NT2/D1 (cell line): ENCODE data around the gene MLPH.

ENCODE experiments used
- DNase-seq: peaks from one replicate; pipeline ENCODE4 v3.0.0-alpha.2; 2011; ENCODE audit warnings: low read depth, low spot score
- H3K27me3 ChIP-seq: 2 replicates; pipeline ENCODE4 v1.6.0; 2011; ENCODE audit warnings: mild to moderate bottlenecking; ENCODE audit not compliant: insufficient read length, insufficient read depth
- H3K36me3 ChIP-seq: 2 replicates; pipeline ENCODE4 v1.6.1; 2011; ENCODE audit warnings: mild to moderate bottlenecking, low read length, mixed read lengths; ENCODE audit not compliant: insufficient read depth, insufficient read length
- H3K4me1 ChIP-seq: 2 replicates; pipeline ENCODE4 v1.5.1; 2011; ENCODE audit not compliant: insufficient read depth, insufficient read length
- H3K4me3 ChIP-seq: 2 replicates; pipeline ENCODE4 v1.5.1; 2011; ENCODE audit warnings: low read depth; ENCODE audit not compliant: insufficient read length
- H3K9ac ChIP-seq: 2 replicates; pipeline ENCODE4 v1.6.0; 2011; ENCODE audit warnings: low read depth; ENCODE audit not compliant: insufficient read length
- H3K9me3 ChIP-seq: 2 replicates; pipeline ENCODE4 v1.5.1; 2011; ENCODE audit warnings: mild to moderate bottlenecking, low read length; ENCODE audit not compliant: insufficient read depth
- SUZ12 ChIP-seq: IDR thresholded peaks from 2 replicates; pipeline ENCODE4 v1.6.1; 2011; ENCODE audit not compliant: insufficient read length, insufficient read depth; ENCODE audit errors: extremely low read depth
- YY1 ChIP-seq: IDR thresholded peaks from 2 replicates; pipeline ENCODE4 v1.6.1; 2011; ENCODE audit not compliant: insufficient read length, insufficient read depth
- ZNF274 ChIP-seq: IDR thresholded peaks from 2 replicates; pipeline ENCODE4 v1.6.1; 2011; ENCODE audit warnings: mild to moderate bottlenecking, low read depth, low read length

The MLPH gene

DNA sequence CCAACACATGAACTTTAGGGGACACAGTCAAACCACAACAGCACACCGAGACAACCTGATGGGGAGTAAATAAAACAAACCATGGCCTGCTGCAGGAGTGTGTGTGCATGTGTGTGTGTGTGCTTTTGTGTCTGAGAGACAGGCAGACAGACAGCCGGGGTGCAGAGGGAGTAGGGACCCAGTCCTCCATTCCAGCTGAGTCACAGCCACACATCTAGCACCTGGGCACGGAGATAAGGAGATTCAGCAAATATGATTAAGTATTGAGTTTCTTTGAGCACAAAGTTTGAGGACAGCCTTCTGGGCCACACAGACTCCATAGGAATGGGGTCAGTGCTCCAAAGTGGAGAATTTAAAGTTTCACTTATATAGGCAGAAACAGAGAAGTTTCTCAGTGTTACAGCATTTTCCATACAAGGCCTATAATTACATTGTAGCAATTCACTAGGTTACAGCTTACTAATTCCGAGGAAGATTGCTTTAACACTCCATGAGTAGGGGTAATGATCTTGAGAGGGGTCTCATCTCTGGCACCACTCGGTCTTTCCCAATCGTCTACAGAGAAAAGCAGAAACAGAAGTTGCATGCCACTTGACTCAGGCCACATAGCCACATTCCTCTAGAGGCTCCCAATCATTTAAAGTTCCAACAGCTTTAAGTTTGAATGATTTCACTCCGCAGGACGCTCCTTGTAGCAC is 48.5 kb downstream of the MLPH start:
- Histone ChIP-seq H3K9me3 (no peaks in the 10 kb centered on the region), H3K27me3 (peaks cover 4% of the 10 kb centered on the region), H3K4me1 (peaks cover 5% of the 10 kb centered on the region), H3K9ac (no peak overlapping the region), H3K36me3 (no peaks in the 10 kb centered on the region), H3K4me3 (no peak overlapping the region)
- no peak for DNase-seq
- no peak for TF ChIP-seq YY1
- TF ChIP-seq SUZ12 = no peak
- no peak for TF ChIP-seq ZNF274

DNA sequence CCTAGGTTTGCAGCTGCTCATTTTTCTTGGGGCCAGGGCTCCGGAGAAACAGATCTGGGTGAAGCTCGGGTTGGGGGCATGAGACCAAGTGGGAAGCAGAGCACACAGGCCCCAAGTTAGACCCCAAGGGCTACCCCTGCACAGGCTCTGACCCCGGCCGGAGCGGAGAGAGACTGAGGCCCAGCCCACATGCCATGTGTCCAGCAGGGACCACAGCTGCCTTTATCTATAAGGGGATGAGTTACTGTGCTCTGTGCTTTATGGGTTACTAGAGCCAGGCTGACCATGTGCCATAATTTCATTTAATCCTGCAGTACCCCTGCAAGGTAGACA is 49.0 kb downstream of the MLPH start:
- Histone ChIP-seq H3K36me3 (no peaks in the 10 kb centered on the region), H3K9me3 (no peaks in the 10 kb centered on the region), H3K4me1 (peaks cover 4% of the 10 kb centered on the region), H3K9ac (no peak overlapping the region), H3K27me3 (peaks cover 4% of the 10 kb centered on the region), H3K4me3 (no peak overlapping the region)
- DNase-seq = no peak
- TF ChIP-seq ZNF274 = no peak
- no peak for TF ChIP-seq SUZ12
- no peak for TF ChIP-seq YY1

DNA sequence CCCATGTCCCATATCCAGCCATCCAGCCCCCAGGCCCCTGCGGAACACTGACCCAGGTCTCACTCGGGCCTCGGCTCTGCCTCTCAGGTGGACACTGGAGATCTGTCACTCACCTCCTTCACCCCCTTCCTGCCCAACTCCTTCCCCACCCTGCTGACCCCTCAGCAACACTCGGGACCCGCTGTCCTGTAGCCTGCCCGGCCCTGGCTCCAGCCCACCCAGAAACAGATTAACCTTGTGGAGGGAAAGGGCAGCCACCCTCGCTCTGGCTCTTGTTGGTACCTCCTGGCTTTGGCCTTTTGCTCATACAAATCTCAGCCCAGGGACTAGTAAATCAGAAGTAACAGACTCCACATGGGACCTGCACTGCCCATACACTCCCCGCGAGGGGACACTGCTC is 49.6 kb downstream of the MLPH start:
- Histone ChIP-seq H3K27me3 (peaks cover 4% of the 10 kb centered on the region), H3K9ac (no peak overlapping the region), H3K4me1 (peaks cover 4% of the 10 kb centered on the region), H3K9me3 (no peaks in the 10 kb centered on the region), H3K4me3 (no peak overlapping the region), H3K36me3 (no peaks in the 10 kb centered on the region)
- TF ChIP-seq SUZ12 = no peak
- no peak for TF ChIP-seq YY1
- no peak for DNase-seq

DNA sequence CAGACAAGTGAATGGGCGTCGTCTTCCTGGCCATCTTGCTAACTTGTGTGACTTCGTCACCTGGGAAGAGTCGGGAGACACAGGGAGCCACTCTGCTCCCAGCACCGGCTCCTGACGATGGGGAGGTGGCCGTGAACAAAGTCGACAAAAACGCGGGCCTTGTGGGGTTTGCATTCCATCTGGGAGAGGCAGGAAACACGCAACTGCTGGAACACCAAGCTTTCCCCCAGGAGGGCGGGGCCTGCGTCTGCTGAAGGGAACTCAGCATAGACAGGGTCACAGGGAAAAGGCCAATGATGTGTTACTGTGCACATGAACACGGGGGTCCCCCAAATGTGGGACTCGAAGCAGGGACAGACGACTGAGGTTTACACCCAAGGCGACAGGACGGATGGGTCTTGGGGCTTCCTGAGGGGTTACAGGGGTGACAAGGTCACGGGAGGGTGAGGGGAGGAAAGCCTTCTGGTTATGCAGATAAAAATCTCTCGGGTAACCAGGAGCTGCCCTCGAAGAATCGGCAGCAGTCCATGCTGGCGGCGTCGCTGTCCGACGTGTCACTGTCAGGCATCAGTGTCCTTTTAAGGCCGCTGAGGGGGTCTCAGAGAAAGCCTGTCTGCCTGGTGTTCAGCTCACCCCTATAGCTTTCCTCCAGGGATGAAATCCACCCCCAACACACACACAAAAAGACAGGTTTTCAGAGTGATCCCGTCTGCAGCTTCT is 51.1 kb downstream of the MLPH start:
- Histone ChIP-seq H3K9me3 (no peaks in the 10 kb centered on the region), H3K4me3 (no peak overlapping the region), H3K9ac (no peak overlapping the region), H3K36me3 (no peaks in the 10 kb centered on the region), H3K4me1 (peaks cover 4% of the 10 kb centered on the region), H3K27me3 (peaks cover 4% of the 10 kb centered on the region)
- TF ChIP-seq ZNF274 (no peak), SUZ12 (no peak), YY1 (no peak)
- DNase-seq = no peak

DNA sequence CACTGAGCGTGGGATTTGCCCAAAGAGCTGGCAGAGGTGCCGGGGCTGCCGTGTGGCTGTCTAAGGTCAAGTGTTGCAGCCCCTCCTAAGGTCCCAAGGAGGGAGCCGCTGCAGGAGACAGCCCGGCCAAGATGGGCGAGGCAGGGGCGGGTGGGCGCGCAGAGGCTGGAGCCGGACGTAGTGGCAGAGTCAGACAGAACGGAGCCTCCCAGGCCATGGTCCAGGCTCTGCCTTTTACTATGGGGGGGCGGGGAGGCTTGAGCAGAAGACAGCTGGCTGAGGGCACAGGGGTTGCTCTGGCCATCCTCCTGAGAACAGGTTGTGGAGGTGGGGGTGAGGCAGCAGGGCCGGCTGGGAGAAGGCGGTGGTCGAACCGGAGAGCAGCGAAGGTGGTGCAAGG is 51.9 kb downstream of the MLPH start:
- Histone ChIP-seq H3K9me3 (no peaks in the 10 kb centered on the region), H3K36me3 (no peaks in the 10 kb centered on the region), H3K4me1 (peaks cover 4% of the 10 kb centered on the region), H3K4me3 (no peak overlapping the region), H3K9ac (no peak overlapping the region), H3K27me3 (peaks cover 4% of the 10 kb centered on the region)
- TF ChIP-seq YY1 = no peak
- no peak for DNase-seq

DNA sequence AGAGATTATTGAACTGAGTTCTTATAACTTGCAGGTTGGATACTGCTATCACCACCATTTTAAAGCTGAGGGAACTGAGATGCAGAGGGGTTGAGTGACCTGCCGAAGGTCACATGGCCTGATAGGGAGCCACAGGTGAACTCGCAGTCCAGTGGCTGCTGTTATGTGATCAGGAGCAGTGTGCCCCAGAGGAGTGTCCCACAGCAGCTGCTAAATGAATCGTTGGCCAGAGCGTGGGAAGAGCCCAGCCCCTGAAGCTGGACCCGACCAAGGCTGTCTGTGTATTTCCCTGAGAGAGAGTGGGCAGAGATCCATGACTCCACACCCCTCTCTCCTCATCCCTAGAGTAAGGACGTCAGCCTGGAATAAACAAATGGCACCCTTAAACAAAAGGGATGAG is 52.6 kb downstream of the MLPH start:
- peaks cover under 1% of the 10 kb centered on the region for H3K27me3 ChIP-seq

DNA sequence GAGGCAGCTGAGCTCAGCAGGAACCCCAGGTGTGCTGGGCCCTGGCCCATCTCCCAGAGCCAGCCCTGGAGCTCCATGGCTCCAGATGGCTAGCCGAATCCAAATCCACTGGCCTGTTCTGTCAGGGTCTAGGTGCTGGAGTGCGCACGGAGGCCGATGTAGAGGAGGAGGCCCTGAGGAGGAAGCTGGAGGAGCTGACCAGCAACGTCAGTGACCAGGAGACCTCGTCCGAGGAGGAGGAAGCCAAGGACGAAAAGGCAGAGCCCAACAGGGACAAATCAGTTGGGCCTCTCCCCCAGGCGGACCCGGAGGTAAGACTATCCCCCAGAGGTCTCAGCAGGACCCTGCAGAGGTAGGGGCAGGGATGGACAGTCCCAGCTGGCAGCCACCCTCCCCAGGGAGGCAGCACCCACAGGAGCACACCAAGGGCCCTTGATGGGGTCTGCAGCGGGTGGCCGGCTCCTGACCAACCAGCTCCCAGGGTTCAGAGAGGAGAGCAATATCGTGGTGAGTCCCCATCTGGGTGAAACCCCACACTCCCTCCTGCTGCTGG is 53.2 kb downstream of the MLPH start:
- Histone ChIP-seq H3K27me3 (no peaks in the 10 kb centered on the region), H3K9ac (no peak overlapping the region), H3K4me1 (peaks cover 4% of the 10 kb centered on the region), H3K9me3 (no peaks in the 10 kb centered on the region), H3K4me3 (no peak overlapping the region), H3K36me3 (no peaks in the 10 kb centered on the region)
- DNase-seq = no peak
- no peak for TF ChIP-seq ZNF274
- TF ChIP-seq YY1 = no peak
- no peak for TF ChIP-seq SUZ12

More for the DNA sequence above, 52.6 kb downstream of the MLPH start:
- no peak for DNase-seq
- Histone ChIP-seq H3K9ac (no peak overlapping the region), H3K4me1 (peaks cover 4% of the 10 kb centered on the region), H3K36me3 (no peaks in the 10 kb centered on the region), H3K9me3 (no peaks in the 10 kb centered on the region), H3K4me3 (no peak overlapping the region)
- no peak for TF ChIP-seq SUZ12
- TF ChIP-seq YY1 = no peak
- no peak for TF ChIP-seq ZNF274
